HepG2 (cell line): ENCODE results near the gene BIVM. TPM values are rescaled to one million over a fixed set of nuclear protein-coding genes. Genes with fewer than 3 reads are reported as not detected.

Source experiments
- AHR ChIP-seq: IDR thresholded peaks from 2 replicates; pipeline ENCODE4 v1.6.1; 2018; ENCODE audit warnings: missing genetic modification reagents, missing compliant biosample characterization
- ARNT ChIP-seq: fragments of 450-650 bp; IDR thresholded peaks from 2 replicates; pipeline ENCODE4 v1.6.1; 2017
- CHD2 ChIP-seq: IDR thresholded peaks from 2 replicates; pipeline ENCODE4 v1.6.1; 2011; ENCODE audit warnings: low read depth, low read length, improper control_type of control experiment
- DMAP1 ChIP-seq: IDR thresholded peaks from 2 replicates; pipeline ENCODE4 v1.6.1; 2016
- DPF2 ChIP-seq: sonication (generic); formaldehyde crosslinking; IDR thresholded peaks from 2 replicates; pipeline ENCODE4 v1.4.0; 2020; ENCODE audit warnings: mild to moderate bottlenecking, low read depth, missing genetic modification reagents, borderline replicate concordance
- HINFP ChIP-seq: sonication (generic); formaldehyde crosslinking; IDR thresholded peaks from 2 replicates; pipeline ENCODE4 v1.4.0; 2020; ENCODE audit warnings: low read depth, mild to moderate bottlenecking, missing genetic modification reagents
- JDP2 ChIP-seq: sonication (generic); formaldehyde crosslinking; IDR thresholded peaks from 2 replicates; pipeline ENCODE4 v1.8.1; 2022; ENCODE audit warnings: missing genetic modification reagents, borderline replicate concordance
- KDM5A ChIP-seq: fragments of 200-600 bp; sonication (generic); IDR thresholded peaks from 2 replicates; pipeline ENCODE4 v1.7.0; 2018; ENCODE audit warnings: antibody characterized with exemption, mild to moderate bottlenecking, low read length, borderline replicate concordance
- MEIS2 ChIP-seq: sonication (generic); formaldehyde crosslinking; IDR thresholded peaks from 2 replicates; pipeline ENCODE4 v1.9.0; 2021; ENCODE audit warnings: mild to moderate bottlenecking, missing genetic modification reagents
- NCOA2 ChIP-seq: sonication (generic); formaldehyde crosslinking; IDR thresholded peaks from 2 replicates; pipeline ENCODE4 v1.8.0; 2022; ENCODE audit warnings: inconsistent platforms
- NCOR1 ChIP-seq: fragments of 200-600 bp; sonication (generic); IDR thresholded peaks from 2 replicates; pipeline ENCODE4 v1.7.0; 2017; ENCODE audit warnings: antibody characterized with exemption, low read length, borderline replicate concordance
- NFRKB ChIP-seq: fragments of 450-650 bp; IDR thresholded peaks from 2 replicates; pipeline ENCODE4 v1.6.1; 2017
- PATZ1 ChIP-seq: sonication (generic); formaldehyde crosslinking; IDR thresholded peaks from 2 replicates; pipeline ENCODE4 v1.4.0; 2020; ENCODE audit warnings: missing genetic modification reagents
- POGZ ChIP-seq: sonication (generic); formaldehyde crosslinking; IDR thresholded peaks from 2 replicates; pipeline ENCODE4 v1.4.0; 2020; ENCODE audit warnings: mild to moderate bottlenecking, missing genetic modification reagents
- POLR2A ChIP-seq, 2 experiments: IDR thresholded peaks; 2 replicates each; pipeline ENCODE4 v1.6.1; 2011; ENCODE audit warnings: low read depth in 2 of 2, low read length in 2 of 2, mild to moderate bottlenecking in 1 of 2, moderate library complexity in 1 of 2; ENCODE audit not compliant: insufficient read depth in 1 of 2
- PPARG ChIP-seq: conservative IDR thresholded peaks from 2 replicates; pipeline ENCODE4 v1.6.1; 2016; ENCODE audit warnings: missing biosample characterization, missing genetic modification reagents
- RAD51 ChIP-seq: fragments of 450-650 bp; IDR thresholded peaks from 2 replicates; pipeline ENCODE4 v1.6.1; 2016; ENCODE audit warnings: borderline replicate concordance
- SCMH1 ChIP-seq: sonication (generic); formaldehyde crosslinking; IDR thresholded peaks from 2 replicates; pipeline ENCODE4 v1.9.0; 2021; ENCODE audit warnings: missing genetic modification reagents, mild to moderate bottlenecking, borderline replicate concordance
- SOX13 ChIP-seq, 3 experiments: fragments of 450-650 bp in 1 of 3; sonication (generic) in 1 of 3; formaldehyde crosslinking in 1 of 3; IDR thresholded peaks in 2 of 3; conservative IDR thresholded peaks in 1 of 3; 2 replicates each; pipeline versions ENCODE4 v1.5.0 to v1.6.1; 2016 to 2020; ENCODE audit warnings: antibody characterized with exemption in 1 of 3, mild to moderate bottlenecking in 1 of 3, missing compliant biosample characterization in 1 of 3, missing genetic modification reagents in 1 of 3, moderate library complexity in 1 of 3
- SP4 ChIP-seq: sonication (generic); formaldehyde crosslinking; IDR thresholded peaks from 2 replicates; pipeline ENCODE4 v1.8.1; 2023; ENCODE audit warnings: mild to moderate bottlenecking, missing genetic modification reagents
- TBX2 ChIP-seq: sonication (generic); formaldehyde crosslinking; IDR thresholded peaks from 2 replicates; pipeline ENCODE4 v1.5.0; 2020; ENCODE audit warnings: missing genetic modification reagents, mild to moderate bottlenecking, borderline replicate concordance
- THAP11 ChIP-seq: IDR thresholded peaks from 2 replicates; pipeline ENCODE4 v1.6.1; 2016; ENCODE audit warnings: missing biosample characterization, missing genetic modification reagents
- ZMYM3 ChIP-seq: sonication (generic); formaldehyde crosslinking; IDR thresholded peaks from 2 replicates; pipeline ENCODE4 v1.5.1; 2020; ENCODE audit warnings: mild to moderate bottlenecking, missing genetic modification reagents
- ZNF121 ChIP-seq: sonication (generic); formaldehyde crosslinking; IDR thresholded peaks from 2 replicates; pipeline ENCODE4 v1.5.0; 2020; ENCODE audit warnings: mild to moderate bottlenecking, missing genetic modification reagents
- ZNF44 ChIP-seq: sonication (generic); formaldehyde crosslinking; IDR thresholded peaks from 2 replicates; pipeline ENCODE4 v1.5.1; 2020; ENCODE audit warnings: mild to moderate bottlenecking, missing genetic modification reagents
- ZNF770 ChIP-seq: sonication (generic); formaldehyde crosslinking; IDR thresholded peaks from 2 replicates; pipeline ENCODE4 v1.5.0; 2020; ENCODE audit warnings: mild to moderate bottlenecking, missing genetic modification reagents
- polyA plus RNA-seq, 8 experiments: library from polyadenylated mRNA; depleted of rRNA in 3 of 8; stranded (reverse) in 7 of 8; unstranded in 1 of 8; fragments of >200 nt; fragmentation: Illumina TruSeq in 4 of 8; extraction: Trizol in 4 of 8; gene quantifications; 2 replicates each; pipeline versions ENCODE4 v1.2.1 to v1.2.3, GENCODE V29; 2011 to 2016; ENCODE audit warnings: low read depth in 4 of 8, missing spikeins in 1 of 8, mixed read lengths in 1 of 8; ENCODE audit not compliant: insufficient read depth in 1 of 8
- total RNA-seq, 5 experiments: library from RNA; depleted of rRNA; stranded (reverse); fragments of >200 nt; fragmentation: Illumina TruSeq; extraction: Trizol; gene quantifications; 2 replicates each; pipeline ENCODE4 v1.2.3, GENCODE V29; 2016; ENCODE audit warnings: low read depth in 1 of 5

Gene BIVM
- total and polyA plus RNA-seq, 2 of the 13 experiments (the other 11 are each of a cell fraction or from before 2014, with no cell fraction given): 10.4 to 15.8 TPM

GRCh38 chr13:102830646-102831045 is 31.7 kb downstream of the BIVM start (continued):
- TF ChIP-seq DPF2 (CRISPR knock-in tag) (0 out of 2 replicates have a peak, but pooled peaks have one; percentile 57), ZNF770 (CRISPR knock-in tag) (peak; percentile 34; the same call in 1 of the 2 replicates), ZNF44 (CRISPR knock-in tag) (no peak), SOX13 (IDR thresholded peaks at IDR 0.05) (no peak), SOX13 (CRISPR knock-in tag; conservative IDR thresholded peaks at IDR 0.05 in 1 of 2, IDR thresholded peaks at IDR 0.05 in 1 of 2) (peak in 1 of 2 experiments; percentile 48; a peak in 1 of 4 replicates), NCOR1 (0 out of 2 replicates have a peak, but pooled peaks have one; percentile 24), MEIS2 (CRISPR knock-in tag) (0 out of 2 replicates have a peak, but pooled peaks have one; percentile 47), SP4 (no peak), JDP2 (CRISPR knock-in tag) (no peak), PATZ1 (CRISPR knock-in tag) (peak; percentile 72), SCMH1 (CRISPR knock-in tag) (no peak), TBX2 (CRISPR knock-in tag) (no peak; the same call in 1 of the 2 replicates), AHR (CRISPR knock-in tag) (peak; percentile 56; the same call in 1 of the 2 replicates), HINFP (CRISPR knock-in tag) (no peak), DMAP1 (peak; percentile 55; the same call in 1 of the 2 replicates), PPARG (CRISPR knock-in tag) (0 out of 2 replicates have a peak, but pooled peaks have one; percentile 10), POGZ (CRISPR knock-in tag) (peak; percentile 75), ZMYM3 (CRISPR knock-in tag) (0 out of 2 replicates have a peak, but pooled peaks have one; percentile 34), ZNF121 (CRISPR knock-in tag) (no peak), NCOA2 (CRISPR knock-in tag) (peak; percentile 65), NFRKB (no peak), THAP11 (CRISPR knock-in tag) (peak; percentile 43; the same call in 1 of the 2 replicates), RAD51 (no peak), POLR2A (IDR thresholded peaks at IDR 0.05; ENCODE audit: insufficient read depth in 1 of 2, low read depth in 2 of 2, low read length in 2 of 2) (peak; percentile 42 to 64; a peak in 2 of 4 replicates), CHD2 (no peak), ARNT (no peak), KDM5A (no peak)
